ENCODE results near the gene BANP.
"Not testable (repeated sequence)": the region's sequence is repeated elsewhere in the genome, so short reads cannot be mapped to it uniquely, and the experiment has no call there.

The BANP gene

DNA sequence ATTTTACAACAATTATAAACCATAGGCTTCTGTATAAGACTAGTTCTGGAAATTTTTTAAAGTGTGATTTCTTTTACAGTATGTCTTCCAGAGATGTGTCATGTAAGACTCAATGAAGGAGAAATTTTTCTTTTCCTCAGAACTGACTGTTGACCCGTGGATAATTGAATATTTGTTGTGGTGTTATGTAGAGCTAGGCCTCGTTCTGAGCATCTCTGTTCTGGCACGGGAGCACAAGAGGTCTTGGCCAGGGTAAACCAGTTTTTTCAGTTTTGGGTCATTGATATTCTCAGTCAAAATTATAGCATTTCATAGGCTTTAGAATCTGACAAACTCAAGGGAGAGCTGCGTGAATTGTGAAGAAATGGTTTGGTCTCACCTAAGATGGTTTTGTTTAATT, 39.0 kb downstream of the BANP start:
- in situ Hi-C loops (cut with MboI; ENCODE audit: low sequenced_read_pairs): not testable (repeated sequence)

DNA sequence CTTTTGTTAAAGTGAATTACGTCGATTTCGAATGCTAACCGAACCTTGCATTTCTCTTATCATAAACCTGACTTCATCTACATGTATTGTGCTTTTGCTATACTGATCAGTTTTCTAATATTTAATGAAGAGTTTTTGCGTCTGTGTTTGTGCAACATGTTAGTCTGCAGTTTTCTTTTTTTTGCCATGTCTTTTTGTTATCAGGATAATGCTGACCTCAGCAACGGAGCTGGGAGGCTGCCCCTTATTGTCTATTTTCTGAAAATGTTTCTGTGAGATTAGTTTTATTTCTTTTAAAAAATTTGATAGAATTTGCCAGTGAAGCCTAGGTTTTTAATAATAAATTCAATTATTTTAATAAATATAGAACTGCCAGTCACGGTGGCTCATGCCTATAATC, 40.9 kb downstream of the BANP start:
- in situ Hi-C loops (cut with MboI; ENCODE audit: low sequenced_read_pairs): not testable (repeated sequence)

DNA sequence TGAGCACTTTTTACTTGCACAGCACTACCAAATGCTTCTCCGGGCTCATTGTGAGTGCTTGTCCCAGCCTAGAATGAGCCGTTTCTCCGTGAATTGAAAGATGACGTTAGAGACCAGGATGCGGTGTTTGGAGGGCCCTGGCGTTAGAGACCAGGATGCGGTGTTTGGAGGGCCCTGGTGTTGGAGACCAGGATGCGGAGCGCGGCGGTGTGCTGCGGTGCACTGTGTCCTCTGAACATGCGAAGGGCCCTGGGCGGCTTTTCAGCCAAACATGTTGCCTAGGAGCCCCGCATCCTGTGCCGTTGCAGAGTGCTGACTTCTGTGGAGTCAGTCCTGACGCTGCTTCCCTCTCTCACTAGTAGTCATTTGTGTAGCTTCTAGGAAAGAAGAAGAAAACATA, 42.7 kb downstream of the BANP start:
- in situ Hi-C loops (cut with MboI; ENCODE audit: low sequenced_read_pairs): no loop called here

DNA sequence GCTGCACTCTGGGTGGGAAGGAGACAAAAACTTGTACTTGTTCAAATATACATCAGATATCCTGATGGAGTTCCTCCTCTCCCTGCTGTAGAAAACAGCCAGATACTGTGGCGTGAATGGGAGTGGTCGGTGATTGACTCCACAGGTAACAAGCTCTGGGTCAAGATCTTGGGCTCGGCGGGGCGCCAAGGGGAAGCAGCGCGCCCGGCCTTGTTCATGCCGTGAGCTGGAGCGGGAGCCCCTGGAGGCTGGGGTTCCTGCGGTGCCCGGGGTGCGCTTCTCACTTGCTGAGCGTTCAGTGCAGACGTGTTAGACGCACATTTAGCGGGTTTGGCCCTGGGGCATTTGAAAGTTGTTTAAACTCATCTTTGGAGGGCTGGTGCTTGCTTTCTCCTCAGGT, 44.4 kb downstream of the BANP start:
- in situ Hi-C loops (cut with MboI; ENCODE audit: low sequenced_read_pairs): no loop called here

DNA sequence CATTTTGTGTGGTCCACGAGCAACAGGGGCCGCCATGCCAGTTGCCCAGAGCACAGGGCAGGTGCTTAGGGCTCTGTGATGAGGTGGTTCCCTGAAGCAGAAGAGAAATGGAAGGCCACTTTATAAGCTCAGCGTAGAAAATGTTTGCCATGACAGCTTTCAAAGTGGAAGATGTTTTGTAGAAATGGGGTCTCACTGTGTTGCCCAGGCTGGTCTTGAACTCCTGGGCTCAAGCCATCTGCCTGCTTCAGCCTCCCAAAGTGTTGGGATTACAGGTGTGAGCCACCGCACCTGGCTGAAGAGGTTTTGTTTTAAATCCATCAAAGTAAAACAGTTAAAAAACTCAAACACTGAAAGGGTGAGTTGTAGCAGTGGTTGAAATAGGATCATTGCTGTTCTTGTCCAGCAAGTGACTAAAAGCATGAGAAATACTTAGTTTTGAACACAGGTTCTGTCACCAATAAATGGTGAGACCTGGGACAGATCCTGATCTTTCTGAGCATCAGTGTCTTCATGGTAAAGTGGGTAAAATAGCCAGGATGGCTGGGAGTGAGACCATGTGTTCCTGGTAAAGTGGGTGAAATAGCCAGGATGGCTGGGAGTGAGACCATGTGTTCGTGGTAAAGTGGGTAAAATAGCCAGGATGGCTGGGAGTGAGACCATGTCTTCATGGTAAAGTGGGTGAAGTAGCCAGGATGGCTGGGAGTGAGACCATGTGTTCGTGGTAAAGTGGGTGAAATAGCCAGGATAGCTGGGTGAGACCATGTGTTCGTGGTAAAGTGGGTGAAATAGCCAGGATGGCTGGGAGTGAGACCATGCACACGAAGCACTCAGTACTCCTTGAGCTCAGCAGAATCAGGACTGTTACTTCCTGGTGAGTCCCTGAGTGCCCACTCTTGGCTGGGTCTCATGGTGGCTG, 46.0 kb downstream of the BANP start:
- in situ Hi-C loops (cut with MboI; ENCODE audit: low sequenced_read_pairs): no loop called here

DNA sequence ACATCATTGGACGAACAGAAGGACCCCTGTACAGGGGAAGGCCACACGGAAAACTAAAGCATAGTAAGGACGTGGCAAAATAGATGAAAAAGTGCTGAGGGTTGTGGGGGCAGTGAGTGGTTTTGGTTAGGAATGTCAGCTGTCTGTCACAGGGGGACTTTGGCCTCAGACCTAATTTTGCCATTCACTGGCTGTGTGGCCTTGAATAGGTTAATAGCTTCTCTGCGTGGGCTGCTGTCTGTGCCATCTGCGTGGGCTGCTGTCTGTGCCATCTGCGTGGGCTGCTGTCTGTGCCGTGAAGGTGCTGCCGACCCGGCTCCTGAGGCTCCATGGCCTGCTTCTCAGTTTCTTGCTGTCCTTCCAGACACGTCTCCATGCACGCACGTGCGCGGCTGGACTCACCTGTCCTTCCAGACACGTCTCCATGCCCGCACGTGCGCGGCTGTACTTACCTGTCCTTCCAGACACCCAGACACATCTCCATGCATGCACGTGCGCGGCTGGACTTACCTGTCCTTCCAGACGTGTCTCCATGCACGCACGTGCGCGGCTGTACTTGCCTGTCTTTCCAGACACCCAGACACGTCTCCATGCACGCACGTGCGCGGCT, 47.1 kb downstream of the BANP start:
- in situ Hi-C loops (cut with MboI; ENCODE audit: low sequenced_read_pairs): not testable (repeated sequence)

DNA sequence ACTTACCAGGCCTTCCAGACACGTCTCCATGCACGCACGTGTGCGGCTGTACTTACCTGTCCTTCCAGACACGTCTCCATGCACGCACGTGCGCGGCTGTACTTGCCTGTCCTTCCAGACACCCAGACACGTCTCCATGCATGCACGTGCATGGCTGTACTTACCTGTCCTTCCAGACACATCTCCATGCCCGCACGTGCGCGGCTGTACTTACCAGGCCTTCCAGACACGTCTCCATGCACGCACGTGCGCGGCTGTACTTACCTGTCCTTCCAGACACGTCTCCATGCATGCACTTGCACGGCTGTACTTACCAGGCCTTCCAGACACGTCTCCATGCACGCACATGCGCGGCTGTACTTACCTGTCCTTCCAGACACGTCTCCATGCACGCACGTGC, 47.8 kb downstream of the BANP start:
- in situ Hi-C loops (cut with MboI; ENCODE audit: low sequenced_read_pairs): not testable (repeated sequence)

DNA sequence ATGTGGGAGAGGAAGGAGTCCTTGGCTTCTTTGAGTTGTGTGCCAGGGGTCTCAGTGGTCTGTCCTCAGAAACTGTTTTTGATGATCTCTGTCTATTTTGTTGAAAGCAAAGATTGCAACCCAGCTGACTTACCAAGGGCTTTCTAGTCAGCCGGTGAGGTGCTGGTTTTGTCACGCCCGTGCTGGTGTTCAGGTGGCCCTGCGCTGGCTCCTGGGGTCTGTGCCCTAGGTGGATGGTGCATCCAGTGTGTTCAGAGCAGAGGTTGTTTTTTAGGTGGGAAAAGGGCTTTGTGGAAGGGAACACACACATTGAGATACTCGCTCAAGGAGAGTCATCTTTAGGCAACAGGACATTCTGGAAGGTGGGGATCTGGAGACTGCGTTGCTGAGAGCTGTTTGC, 51.0 kb downstream of the BANP start:
- in situ Hi-C loops (cut with MboI; ENCODE audit: low sequenced_read_pairs): no loop called here

DNA sequence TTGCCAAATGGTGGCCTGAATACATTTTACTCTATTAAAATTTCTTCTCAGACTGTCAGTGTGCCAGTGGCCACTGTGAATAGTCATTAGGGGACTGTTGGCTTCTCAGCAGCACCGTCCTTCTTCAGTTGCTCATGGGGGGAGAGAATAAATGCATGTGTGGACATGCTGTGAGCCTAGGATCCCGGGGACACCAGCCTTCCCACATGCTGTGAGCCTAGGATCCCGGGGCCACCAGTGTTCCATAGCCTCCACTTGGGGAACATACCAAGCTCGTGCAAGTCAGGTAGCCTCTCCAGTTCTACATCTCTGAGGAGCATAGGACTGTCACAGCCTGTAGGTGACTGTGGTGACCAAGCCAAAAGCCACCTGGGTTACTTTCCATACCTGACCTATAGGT, 51.5 kb downstream of the BANP start:
- in situ Hi-C loops (cut with MboI; ENCODE audit: low sequenced_read_pairs): no loop called here

DNA sequence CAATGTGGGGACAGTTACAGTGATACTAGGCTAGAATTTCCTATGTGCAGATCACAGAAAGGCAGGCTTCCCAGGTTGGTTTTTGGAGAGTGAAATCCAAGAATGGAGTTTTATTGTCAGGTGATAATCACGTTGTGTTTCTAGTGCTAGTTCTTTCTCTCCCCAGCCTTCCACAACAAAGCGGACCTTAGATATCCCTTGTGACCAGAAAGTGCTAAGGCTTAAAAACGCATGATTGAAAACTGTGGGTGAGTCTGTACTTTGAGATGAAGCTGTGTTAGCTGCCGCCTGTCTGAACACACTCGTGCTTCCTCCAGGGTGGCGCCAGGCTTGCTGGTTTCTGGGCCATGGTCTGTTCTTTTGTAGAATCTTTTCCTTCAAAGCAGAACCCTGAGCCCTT, 52.1 kb downstream of the BANP start:
- in situ Hi-C loops (cut with MboI; ENCODE audit: low sequenced_read_pairs): no loop called here

DNA sequence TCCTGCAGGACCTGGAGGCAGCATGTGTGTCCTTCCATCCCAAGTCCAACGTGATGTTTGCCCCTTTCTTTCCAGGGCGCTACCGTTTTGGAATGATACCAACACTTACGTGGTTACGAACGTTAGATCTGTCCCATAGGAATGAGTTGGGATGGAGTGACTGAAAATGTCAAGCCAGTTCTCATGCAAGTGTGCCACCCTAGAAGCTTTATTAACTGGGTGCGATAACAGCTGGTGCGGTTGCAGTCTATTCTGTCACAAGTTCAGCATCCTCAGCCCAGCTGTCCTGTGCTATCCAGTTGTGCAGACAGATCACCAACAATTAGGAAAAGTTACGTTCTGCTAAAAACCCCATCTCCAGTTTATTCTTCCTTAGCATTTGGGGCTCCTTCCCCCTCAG, 52.5 kb downstream of the BANP start:
- in situ Hi-C loops (cut with MboI; ENCODE audit: low sequenced_read_pairs): no loop called here

DNA sequence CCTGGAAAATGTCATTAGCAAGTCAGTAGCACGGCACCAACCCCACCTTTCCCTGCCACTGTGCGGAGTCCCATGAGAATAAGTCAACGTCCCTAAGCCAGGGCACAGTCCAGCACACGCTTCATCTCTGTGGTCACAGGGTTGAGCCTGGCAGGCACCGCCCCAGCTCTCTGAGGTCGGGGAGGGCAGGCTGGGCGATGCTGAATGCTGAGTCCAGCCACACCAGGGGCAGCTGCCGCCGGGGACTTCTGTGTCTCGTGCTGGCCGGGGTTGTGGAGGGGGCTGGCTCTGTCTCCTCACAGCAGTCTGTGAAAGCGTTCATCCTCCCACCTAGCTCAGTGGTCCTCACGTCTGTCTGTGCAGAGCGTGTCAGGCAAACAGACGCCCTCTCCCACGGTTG, 53.2 kb downstream of the BANP start:
- in situ Hi-C loops (cut with MboI; ENCODE audit: low sequenced_read_pairs): no loop called here

DNA sequence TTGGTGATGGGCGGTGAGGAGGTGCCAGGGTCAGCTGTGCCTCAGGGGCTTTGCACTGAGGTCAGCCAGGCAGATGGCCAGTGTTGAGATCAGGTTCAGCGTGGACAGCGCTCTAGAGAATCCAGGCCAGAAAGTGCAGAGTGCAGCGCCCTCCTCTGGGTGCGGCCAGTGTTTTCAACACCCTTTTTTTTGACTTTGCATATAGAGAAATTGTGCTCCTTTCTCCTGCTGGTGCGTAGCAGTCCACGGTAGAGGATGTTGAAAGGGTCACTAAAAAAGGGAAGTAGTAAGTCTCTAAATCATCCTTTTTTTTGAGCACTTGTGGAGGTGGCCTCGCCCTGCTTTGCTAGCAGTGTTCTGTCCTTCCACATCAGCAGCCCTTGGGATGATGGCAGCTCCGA, 53.9 kb downstream of the BANP start:
- in situ Hi-C loops (cut with MboI; ENCODE audit: low sequenced_read_pairs): no loop called here

DNA sequence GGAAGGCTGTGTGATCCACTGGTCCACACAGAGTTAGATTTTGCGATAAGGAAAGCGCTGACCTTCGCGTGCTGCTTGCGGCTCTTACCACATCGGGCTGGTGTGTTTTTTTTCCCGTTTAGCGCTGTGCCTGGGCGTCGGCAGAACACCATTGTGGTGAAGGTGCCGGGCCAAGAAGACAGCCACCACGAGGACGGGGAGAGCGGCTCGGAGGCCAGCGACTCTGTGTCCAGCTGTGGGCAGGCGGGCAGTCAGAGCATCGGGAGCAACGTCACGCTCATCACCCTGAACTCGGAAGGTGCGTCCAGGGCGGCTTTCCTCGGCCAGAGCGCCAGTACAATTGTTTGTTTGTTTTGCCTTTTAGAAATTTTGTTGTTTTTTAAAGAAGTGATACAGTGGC, 54.7 kb downstream of the BANP start:
- in situ Hi-C loops (cut with MboI; ENCODE audit: low sequenced_read_pairs): no loop called here

DNA sequence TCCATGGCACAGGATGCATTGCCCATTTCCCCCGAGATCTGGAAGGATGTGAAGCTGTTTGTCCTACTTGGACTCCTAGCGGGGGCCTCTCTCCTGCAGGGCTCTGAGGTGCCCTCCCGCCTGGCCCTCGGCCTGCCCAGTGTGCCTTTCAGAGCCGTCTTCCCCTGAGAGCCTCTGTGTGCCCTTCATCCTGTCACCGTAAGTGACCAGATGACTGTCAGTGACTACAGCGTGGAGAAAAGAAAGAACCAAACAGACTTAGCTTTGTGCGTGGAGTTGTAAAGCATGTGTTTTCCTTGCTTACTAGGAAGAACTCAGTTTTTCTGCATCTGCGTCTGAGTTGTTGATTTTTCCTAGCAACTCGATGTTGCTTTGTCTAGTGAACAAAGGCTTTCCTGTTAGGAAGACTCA, 56.1 kb downstream of the BANP start:
- in situ Hi-C loops (cut with MboI; ENCODE audit: low sequenced_read_pairs): no loop called here

DNA sequence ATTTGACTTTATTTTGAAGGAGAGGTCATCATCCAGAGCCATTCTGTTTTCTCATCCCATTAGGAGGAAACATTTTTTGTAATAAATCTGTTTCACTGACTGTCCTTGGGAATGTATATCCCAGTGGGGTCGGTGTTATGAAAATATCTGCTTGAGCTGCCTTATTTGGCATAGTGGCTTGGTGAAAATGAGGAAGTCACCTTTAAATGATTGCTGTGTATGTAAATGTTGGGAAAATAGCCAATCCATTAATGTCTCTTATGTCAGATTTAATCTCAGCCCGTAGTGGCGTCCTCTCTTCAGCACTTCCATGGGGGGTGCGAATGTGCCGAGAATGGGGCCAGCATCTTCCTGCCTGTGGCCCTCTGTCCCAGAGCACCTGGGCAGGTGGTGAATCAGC, 57.6 kb downstream of the BANP start:
- in situ Hi-C loops (cut with MboI; ENCODE audit: low sequenced_read_pairs): no loop called here

DNA sequence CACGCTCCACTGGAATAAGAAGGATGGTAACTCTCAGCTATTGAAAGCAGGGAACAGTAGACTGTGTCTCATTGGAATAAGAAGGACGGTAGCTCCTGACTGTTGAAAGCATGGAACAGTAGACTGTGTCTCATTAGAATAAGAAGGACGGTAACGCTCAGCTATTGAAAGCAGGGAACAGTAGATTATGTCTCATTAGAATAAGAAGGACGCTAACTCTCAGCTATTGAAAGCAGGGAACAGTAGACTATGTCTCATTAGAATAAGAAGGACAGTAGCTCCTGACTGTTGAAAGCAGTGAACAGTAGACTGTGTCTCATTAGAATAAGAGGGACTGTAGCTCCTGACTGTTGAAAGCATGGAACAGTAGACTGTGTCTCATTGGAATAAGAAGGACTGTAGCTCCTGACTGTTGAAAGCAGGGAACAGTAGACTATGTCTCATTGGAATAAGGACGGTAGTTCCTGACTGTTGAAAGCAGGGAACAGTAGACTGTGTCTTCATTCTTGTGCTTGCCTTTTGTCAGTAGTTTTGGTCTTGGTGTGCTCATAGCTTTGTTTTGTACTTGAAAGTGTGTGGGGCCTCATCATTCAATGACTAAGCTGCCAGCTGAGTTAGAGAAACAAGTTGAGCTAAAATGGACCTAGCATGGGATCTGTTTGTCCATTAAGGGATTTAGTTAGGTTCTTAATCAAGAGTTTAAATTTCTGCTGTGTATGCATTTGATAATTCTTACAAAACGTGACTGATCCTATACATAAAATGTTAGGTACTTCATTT, 58.5 kb downstream of the BANP start:
- in situ Hi-C loops (cut with MboI; ENCODE audit: low sequenced_read_pairs): no loop called here

DNA sequence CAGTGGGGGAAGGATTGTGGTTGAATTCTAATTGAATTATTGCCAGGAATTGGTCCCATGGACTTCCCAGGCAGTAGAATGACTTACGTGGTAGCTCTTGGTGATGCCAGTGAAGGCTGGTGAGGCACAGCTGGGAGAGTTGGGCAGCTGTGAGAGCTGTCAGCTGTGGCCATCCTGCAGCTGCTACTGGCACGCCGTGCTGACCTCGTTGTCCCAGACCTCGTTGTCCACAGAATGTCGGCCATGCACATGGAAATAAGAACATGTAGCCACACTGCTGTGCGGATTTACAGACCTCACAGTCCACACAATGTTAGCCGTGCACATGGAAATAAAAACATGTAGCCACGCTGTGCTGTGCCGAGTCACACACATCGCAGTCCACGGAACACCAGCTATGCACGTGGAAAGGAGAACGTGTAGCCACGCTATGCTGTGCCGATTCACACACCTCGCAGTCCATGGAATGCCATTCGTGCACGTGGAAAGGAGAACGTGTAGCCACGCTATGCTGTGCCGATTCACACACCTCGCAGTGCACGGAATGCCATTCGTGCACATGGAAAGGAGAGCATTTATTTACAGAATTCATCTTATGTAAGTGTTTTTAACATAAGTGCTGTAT, 59.2 kb downstream of the BANP start:
- in situ Hi-C loops (cut with MboI; ENCODE audit: low sequenced_read_pairs): no loop called here

DNA sequence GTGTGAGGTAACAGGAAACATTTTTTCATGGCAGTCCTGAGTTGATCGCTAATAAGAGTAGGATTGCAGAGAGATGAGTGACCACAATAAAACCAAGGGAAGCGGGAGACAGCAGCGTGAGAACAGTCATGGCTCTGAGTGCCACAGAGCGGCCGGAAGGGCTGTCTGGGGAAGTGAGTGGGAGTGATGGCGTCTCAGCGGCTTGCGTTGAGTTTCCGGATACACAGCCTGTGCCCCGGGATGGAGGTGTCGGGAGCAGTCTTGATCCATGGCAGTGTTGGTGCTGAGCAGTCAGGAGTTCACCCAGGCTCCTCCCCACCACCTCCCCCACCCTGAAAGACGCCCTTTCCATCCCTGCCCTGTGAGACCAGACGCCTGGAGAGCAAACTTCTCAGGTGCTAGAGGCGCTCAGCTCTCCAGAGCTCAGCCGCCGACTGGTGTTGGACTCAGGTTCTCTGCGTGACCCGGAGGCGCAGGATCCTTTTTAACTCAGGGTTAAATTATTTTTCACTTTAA, 59.8 kb downstream of the BANP start:
- in situ Hi-C loops (cut with MboI; ENCODE audit: low sequenced_read_pairs): no loop called here

DNA sequence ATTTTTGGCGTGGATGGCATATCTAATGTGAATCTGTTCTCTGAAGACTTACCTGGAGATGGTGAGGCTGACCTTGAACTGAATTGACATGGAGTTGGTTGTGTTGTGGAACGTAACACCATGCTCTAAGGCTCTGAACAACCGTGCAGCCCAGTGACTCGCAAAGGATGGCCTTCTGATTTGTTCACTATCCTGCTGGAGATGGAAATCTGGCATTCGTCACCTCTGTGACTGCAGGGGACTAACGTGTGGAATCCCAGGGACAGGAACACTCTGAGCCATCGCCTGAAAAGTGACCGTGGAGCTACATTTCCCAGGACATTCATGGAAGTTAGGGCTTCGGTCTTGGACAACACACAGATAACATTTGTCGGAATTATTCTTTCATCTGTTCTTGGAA, 61.1 kb downstream of the BANP start:
- in situ Hi-C loops (cut with MboI; ENCODE audit: low sequenced_read_pairs): no loop called here

DNA sequence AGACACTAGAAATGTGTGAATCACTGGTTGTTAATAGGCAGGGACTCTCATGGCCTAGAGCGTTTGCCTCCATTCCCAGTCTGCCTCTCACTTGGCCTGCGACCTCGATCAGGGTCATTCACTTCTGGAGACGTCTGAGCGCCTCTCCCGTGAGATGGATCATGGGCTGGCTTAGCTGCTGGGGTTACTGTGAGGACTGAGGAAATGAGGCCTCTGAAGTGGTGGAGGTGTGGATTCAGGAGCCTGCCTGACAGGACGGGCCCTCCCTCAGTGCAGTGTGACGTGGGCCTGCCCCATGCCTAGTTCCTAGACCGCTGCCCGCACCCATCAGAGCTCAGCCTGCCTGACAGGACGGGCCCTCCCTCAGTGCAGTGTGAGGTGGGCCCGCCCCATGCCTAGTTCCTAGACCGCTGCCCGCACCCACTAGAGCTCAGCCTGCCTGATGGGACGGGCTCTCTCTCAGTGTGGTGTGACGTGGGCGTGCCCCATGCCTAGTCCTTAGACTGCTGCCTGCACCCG, 61.9 kb downstream of the BANP start:
- in situ Hi-C loops (cut with MboI; ENCODE audit: low sequenced_read_pairs): no loop called here
